Fibroblast of peridontal ligament (primary cell): ENCODE results near the gene POC1A.
A peak's percentile ranks its signal among the peaks of the same experiment; 100 is the strongest.

Experiments
- DNase-seq: peaks from one replicate; pipeline ENCODE4 v3.0.0-alpha.2; 2010; ENCODE audit errors: extremely low read depth

The POC1A gene

DNA sequence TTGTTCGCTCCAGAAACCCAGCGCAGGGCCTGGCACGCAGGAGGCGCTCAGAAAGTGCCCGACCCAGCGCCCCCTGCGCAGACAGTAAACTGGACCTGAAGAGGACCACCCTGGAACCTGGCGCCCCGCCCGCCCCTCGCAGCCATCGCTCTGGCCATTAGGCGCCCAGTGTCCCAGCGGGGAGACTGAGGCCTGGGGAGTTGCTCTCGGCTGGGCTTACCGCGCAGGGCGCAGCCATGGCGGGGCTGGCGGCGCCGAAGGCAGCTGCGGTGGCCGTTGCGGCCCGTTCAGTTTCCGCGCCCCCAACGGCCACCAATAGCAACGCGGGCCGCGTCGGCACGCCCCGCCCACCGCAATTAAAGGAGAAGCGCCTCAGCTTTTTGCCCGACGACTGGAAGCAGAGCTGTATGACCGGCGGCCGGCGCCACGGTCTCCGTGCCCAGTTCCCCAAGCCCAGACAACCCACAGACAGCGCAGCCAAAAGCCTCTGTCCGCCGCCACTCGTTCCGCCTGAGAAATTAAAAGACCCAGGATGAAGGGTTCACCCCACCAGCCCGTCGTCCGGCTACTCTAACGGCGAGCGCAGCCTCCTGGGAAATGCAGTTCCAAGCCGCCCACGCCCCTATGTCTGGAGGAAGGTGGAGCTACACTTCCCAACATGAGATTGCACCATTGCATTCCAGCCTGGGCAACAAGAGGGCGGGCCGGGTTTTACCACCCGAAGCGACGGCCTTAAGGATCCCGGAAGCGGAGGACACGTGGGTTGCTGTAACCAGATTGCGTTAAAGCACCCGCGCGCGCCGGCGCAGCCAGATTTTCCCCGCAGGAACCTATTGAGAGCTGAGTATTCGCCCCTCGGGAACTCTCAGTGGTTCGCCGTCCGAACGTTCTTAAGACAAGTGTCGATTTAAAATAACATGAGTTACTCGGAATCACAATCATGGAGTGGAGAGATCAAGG lies at the start of gene POC1A:
TSS of gene POC1A (minus strand) at position 289 of the 960 bp plus-strand sequence. CDS start at position 238, 51 bp downstream.
- peak; percentile 98 for DNase-seq

DNA sequence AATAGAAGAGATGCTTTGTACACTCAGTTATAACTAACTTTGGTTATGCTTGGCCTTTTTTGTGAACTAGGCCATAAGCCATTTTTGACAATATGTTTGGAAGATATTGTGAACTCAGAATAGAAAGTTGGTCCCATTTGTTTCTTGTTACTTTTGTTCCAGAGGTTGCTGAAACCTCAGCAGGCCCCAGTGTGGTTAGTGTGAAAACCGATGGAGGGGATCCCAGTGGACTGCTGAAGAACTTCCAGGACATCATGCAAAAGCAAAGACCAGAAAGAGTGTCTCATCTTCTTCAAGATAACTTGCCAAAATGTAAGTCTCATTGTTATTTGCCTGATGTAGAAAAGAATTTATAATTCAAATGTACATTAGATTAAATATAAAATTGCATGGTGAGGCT lies 49.5 kb upstream of the POC1A start:
- no peak for DNase-seq

DNA sequence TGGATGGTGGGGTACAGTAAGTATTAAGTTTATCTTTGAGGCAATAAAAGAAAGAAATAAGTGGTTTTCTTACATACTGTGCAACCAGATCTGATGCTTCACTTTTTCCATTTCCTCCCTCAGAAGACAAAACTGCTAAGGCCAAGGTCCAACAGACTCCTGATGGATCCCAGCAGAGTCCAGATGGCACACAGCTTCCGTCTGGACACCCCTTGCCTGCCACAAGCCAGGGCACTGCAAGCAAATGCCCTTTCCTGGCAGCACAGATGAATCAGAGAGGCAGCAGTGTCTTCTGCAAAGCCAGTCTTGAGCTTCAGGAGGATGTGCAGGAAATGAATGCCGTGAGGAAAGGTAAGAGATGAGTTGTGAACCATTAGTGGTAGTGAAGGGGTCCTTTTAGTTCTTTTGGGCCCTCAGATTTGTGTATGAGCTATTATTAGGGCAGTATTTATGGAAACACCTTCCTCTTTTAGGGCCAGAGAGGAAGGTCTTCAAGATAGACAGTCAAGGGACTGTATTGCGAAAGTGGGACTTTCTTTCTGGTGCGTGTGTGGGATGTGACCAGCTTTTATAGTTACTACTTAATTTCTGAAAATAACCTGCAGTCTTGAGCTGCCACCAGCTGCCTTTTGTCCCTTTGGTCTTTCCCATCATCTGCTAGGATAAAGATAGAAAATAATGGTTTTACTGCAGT lies 48.3 kb upstream of the POC1A start:
- no peak for DNase-seq

DNA sequence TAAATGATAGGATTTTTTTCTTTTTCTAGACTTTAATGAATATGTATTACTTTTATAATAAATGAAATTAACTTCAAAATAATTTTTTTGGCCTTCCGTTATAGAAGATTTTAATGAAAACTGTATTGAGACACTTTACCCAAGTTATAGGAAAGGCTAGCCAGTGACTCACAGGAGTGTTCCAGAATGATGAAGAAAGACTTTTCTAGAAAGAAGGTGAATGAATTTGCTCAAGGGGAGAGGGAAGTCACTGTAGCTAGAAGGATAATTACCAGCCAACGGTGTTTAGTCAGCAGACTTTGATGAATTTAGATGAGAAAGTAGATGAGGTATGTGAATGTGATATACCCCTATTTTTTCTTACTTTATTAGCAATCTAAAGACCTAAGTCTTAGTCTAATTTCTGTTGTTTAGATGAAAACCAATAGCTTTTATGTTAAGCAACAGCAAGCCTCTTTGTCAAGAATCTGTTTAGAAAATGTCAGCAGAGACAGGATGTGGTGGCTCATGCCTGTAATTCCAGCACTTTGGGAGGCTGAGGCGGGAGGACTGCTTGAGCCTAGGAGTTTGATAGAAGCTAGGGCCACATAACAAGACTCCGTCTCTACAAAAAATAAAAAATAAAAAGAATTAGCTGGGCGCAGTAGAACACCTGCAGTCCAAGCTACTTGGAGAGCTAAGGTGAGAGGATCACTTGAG lies 46.9 kb upstream of the POC1A start:
- no peak for DNase-seq

DNA sequence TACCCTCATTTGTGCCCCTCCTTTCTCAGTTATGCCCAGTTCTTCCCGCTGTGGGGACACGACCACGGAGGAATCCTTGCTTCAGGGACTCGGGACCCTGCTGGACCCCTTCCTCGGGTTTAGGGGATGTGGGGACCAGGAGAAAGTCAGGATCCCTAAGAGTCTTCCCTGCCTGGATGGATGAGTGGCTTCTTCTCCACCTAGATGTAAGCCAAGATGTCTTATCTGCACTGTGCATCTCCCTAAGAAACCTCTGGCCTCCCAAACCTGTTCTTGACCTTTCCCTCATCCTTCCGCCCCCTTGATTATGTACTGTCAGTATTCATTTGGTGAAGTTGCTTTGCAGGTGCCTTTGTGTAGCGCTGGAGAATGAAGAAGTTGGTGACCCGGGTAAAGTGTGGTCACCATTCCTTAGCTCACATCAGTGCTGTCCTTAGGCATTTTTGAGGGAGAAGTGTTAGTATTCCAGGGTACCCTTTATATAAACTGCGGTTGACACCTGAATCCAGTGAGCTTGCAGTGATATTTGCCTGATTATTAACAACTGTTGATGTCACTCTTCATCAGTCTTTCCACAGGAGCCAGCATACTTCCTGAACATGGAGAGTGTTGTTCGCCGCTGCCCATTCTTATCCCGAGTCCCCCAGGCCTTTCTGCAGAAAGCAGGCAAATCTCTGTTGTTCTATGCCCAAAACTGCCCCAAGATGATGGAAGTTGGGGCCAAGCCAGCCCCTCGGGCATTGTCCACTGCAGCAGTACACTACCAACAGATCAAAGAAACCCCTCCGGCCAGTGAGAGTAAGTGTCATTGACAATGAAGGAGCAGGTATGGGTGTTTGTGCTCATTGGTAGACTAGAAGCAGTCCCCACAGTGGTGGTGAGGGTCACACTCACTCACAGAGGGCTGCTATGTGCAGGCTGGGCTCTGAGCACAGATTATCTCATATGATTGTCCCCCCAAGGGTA lies 44.7 kb upstream of the POC1A start:
- no peak for DNase-seq

DNA sequence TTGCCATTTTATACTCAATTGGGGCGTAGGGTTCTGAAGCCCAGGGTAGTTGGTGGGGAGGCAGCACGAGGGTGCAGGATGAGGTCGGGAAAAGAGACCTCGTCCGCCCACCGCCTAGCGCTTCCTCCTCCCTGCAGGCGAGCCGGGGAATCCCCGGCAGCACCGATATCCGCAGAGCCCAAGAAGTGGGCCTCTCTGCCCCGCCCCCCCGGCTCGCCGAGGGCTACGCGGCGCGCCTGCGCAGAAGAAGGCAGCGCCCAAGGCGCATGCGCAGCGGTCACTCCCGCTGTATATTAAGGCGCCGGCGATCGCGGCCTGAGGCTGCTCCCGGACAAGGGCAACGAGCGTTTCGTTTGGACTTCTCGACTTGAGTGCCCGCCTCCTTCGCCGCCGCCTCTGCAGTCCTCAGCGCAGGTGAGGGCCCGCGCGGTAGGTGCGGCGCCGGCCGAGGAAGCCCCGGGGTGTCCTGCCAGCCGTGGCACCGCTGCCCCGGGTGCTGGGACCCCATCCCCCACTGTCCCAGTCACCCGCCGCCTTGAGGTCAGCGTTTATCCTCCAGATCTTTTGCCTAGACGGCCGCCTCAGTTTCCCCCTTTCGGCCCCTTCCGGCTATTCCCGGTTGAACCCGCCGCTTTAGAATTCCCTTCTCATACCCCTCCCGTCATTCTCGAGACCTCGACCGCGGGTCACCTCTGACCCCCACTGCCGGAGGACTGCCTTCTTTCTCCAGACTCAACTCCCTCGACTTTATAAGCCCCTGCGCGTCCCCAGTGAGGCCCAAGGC lies 43.8 kb upstream of the POC1A start, which contains the start of gene ALAS1:
TSS of gene ALAS1 (plus strand) at position 319 of the 784 bp plus-strand sequence. CDS start 1,082 bp downstream, outside the sequence.
- DNase-seq = peak; percentile 80

DNA sequence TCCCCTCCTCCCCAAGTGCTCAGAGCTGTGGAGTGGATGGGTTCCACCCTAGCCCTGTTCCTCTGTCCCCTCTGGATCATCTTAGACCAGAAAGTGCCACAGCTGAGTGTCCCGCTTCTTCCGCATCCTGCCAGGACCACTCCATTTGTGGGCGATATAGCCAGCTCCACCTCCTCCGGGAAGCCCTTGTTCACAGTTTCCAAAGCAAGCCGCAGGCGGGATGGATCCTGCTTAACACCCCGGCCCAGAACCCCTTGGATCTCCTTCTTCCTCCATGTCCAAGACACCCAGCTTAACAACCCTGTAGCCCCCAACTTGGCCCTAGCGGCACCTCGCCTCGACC lies 43.2 kb upstream of the POC1A start:
- DNase-seq = no peak

DNA sequence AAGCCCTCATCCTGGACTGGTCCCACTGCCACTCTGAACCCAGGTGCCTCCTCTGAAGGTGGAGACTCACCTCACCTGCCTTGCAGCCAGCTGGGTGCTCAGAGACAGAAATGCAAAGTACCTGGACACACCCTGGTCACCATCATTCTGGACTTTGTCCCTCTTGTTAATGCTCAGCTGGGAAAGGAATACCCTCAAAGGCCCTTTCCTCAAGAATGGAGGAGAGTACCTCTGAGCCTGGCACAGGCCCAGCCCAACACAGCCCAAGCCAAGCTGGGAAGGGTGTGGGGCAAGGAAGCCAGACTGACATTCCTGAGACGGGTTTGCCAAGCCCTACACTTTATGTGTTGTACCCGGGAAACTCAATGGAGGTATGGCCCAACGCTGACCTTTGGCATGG lies 42.8 kb upstream of the POC1A start:
- no peak for DNase-seq

DNA sequence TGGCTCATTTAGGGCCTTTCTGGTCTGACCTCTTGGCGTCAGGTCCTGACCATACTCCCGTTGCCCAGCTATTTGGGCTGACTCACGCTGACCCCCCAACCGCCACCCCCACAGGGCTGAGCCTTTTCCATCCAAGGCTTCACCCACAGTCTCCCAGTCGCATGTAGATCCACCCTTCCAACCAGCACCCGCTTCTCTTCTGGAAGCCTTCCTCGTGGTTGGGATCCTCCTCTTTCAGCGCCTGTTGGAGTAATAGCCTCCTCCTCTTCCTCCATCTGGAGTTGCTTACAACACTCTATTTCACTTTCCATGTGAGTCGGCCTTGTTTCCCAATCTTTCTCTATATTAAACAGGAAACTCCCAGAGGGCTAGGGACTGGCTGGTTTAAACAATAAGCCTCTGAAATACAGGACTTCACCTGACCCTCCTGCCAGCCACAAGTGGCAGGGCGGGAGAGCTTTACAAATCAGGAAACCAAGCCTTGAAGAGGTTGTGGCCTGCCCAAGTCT lies 41.7 kb upstream of the POC1A start:
- peak; percentile 84 for DNase-seq

DNA sequence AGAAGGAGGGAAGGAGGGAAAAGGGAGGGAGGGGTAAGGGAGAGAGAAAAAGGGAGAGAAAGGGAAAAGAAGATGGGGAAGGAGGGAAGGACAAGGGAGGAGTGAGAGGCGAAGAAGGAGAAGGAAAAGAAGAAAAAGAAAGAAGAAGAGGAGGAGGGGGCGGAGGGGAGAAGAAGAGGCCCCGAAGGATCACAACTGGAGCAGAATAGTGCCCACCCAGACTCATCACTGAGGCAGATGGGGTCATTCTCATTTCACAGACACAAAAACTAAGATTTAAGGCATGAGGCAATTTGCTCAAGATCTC lies 41.0 kb upstream of the POC1A start:
- DNase-seq = no peak

DNA sequence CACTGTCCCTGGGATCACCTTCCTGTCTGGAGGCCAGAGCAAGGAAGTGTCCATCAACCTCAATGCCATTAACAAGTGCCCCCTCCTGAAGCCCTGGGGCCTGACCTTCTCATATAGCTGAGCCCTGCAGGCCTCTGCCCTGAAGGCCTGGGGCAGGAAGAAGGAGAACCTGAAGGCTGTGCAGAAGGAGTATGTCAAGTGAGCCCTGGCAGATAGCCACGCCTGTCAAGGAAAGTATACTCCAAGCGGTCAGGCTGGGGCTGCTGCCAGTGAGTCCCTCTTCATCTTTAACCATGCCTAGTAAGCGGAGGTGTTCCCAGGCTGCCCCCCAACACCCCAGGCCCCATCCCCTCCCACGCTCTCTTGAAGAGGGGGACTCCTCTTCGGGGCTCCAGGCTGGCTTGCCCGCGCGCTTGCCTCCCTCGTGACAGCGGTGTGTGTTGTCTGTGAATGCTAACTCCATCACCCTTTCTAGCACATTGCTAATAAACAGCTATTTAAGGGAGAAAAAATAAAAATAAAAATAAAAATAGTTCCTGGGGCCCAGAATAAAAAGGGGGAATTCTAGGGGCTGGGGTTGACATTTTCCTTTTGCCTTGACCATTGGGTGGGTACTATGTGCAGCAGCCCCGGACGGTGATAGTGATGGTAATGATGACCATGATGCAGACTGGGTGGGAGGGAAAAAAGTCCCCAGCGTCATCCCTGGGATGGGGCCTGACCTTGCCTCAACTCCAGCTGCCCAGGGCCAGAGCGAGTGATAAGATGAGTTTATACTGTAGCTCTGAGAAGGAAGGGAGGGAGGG lies 40.5 kb upstream of the POC1A start:
- DNase-seq = no peak

DNA sequence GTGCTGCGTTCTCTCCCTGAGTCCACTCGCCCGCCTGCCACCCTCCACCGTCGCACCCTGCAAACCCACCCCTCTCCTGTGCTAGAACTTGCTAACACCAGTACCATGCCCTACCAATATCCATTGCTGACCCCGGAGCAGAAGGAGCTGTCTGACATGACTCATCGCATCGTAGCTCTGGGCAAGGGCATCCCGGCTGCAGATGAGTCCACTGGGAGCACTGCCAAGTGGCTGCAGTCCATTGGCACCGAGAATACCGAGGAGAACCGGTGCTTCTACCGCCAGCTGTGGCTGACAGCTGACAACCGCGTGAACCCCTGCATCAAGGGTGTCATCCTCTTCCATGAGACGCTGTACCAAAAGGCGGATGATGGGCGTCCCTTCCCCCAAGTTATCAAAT lies 38.8 kb upstream of the POC1A start:
- DNase-seq = peak; percentile 55

DNA sequence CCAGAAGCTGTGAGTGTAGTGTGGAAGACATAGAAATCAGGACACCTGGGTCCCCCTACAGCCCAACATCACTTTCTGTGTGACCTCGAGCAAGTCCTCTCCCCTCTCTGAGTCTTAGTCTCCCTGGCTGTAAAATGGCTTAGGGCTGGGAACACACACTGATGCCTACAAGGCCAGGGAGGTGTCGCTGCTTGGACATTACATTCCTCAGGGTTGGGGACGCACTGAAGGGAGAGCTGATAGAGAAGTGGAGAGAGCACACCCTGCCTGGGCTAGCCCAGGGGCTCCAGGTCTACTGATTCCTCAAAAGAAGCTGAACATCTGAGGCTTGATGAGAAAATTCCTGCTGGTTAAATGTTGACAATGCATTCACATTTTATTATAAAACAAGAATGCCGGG lies 37.4 kb upstream of the POC1A start:
- DNase-seq = no peak

DNA sequence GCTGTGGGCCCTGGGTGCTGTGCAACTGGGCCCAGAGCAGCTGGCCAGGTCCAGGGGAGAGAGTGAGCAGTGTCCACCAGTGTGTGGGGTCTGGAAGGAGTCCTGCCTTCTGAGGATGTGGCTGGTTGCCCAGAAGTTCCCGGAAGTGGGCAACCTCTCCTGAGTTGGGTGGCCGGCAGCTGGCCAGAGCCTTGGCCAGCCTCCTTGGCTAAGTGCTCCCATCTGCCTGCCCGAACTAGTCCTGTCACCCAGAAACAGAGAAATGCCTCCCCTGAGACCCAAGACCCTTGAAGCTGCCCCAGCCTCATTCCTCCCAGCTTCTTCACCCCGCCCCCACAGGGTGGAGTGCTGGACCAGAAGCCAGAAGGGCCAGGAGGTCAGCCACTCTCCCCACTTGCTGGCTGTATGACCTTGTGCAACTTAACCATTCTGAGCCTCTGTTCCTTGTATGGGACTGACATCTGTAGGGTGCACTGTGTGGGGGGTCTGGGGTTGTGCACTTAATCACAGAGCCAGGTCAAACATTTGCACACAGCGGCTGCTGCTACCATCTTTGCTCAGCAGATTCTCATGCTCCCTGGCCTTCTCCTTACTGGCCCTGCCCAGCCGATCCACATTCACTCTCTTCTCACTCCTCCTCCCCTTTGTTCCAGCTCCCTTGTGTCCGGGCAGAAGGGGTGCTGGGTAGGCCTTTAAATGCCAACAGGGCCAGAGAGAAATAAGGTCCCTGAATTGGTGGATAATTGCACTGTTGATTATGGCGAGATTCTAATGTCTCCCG lies 36.3 kb upstream of the POC1A start:
- peak; percentile 80 for DNase-seq

DNA sequence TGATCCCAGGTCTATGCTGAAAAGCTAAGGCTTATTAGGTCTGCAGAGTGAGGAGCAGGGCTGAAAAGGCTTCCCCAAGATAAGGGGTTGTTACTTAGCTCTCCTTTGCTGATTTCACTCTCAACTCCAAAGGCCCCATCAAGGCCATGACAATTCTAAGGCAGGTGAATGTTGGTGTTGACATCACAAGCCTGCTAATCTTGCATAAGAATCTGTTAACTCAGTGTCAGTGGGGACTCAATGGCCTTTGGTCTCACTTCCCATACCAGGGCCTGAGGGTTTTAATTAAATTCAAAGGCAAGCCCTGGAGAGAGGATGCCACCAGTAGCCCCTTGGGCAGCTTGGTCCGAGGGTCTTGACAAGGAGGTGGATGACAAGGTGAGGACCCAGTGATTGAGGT lies 34.3 kb upstream of the POC1A start:
- no peak for DNase-seq

DNA sequence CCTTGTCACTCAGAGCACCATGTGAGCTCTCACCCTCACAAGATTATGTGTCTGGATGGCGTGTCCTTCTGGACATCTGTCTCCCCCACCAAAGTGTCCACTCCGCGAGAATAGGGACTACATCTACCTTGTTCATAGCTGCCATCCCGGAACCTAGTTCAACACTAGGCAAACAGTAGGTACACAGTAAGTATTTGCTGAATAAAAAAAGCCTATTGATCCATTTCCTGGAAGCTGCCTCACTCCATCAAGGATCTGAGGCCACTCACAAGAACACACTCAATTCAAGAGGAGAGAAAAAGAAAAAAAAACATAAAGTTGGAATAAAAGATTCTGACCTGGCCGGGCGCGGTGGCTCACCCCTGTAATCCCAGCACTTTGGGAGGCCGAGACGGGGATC lies 32.5 kb upstream of the POC1A start:
- DNase-seq = no peak

DNA sequence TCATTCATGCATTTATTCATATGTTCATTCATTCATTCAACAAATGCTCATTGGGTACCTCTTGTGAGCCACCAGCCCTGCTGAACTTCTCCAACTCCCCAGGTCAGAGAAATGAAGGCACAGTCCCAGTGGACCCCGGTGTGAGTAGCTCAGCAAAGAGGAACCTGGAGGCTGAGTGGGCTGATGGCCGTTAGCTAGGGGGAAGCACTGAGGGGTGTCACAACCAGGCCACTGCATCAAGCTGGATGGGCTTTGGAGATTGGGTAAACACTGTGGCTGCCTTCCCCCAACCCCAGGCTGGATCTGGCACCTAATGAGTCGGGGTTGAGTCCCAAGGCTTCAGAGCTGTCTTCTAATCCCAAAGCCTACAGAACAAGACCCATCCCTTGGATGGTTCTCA lies 31.6 kb upstream of the POC1A start:
- no peak for DNase-seq

DNA sequence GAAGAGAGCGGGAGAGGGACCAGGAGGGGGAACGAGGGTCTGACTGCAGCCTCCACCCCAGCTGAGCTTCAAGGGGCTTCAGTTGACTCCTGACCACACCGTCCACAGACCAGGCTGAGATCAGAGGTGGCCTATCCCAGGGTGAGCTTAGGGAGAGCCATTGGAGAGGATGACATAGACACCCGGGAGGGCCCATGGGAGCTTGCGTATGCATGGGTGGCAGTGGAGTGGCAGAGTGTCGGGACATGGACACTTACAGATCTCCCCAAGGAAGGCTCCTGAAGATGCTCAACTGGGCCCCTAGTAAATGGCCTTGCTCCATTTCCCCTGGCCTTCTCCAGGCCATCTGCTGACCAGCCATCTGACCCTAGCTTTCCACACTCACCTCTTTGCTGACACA lies 31.1 kb upstream of the POC1A start:
- no peak for DNase-seq

DNA sequence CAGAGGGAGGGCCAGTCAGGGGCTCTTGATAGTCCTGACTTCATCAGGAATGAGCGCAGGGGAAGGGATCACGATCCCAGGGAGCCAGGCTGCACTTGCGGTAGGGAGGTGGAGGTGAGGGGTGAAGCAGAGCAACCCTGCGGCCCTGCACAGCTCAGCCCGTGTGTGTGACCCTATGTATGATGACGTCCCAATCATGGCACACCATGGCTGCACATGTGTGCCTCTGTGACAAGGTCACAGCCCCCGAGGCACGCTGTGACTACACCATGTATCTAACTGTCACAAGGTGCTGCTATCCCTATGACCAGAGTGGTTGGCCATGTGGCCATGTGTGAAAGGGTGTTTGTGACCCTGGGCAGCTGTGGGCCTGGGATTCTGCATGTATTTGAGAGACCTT lies 30.5 kb upstream of the POC1A start:
- DNase-seq = no peak
